Type B pancreatic cell (in vitro differentiated cells): ENCODE measurements around the gene SUN3. TPM values are rescaled to one million over a fixed set of nuclear protein-coding genes. Genes with fewer than 3 reads are reported as not detected.

Experiments
- DNase-seq: peaks from one replicate; pipeline ENCODE4 v3.0.0; 2021; ENCODE audit warnings: mixed read lengths; ENCODE audit not compliant: unreplicated experiment; ENCODE audit errors: extremely low spot score
- H3K27ac Mint-ChIP-seq: 2 replicates; pipeline ENCODE4 v1.8.0; 2021; ENCODE audit warnings: mild to moderate bottlenecking, mixed read lengths
- H3K27me3 Mint-ChIP-seq: 2 replicates; pipeline ENCODE4 v1.8.0; 2021; ENCODE audit warnings: mixed read lengths
- H3K36me3 Mint-ChIP-seq: 2 replicates; pipeline ENCODE4 v1.8.0; 2021; ENCODE audit warnings: mixed read lengths
- H3K4me1 Mint-ChIP-seq: one replicate; pipeline ENCODE4 v1.8.0; 2021; ENCODE audit warnings: mixed read lengths; ENCODE audit not compliant: unreplicated experiment
- H3K4me3 Mint-ChIP-seq: 2 replicates; pipeline ENCODE4 v1.8.0; 2021; ENCODE audit warnings: mild to moderate bottlenecking, mixed read lengths
- H3K9me3 Mint-ChIP-seq: 2 replicates; pipeline ENCODE4 v1.8.0; 2021; ENCODE audit warnings: mixed read lengths
- CTCF ChIP-seq: fragments of 200-600 bp; sonication (generic); conservative IDR thresholded peaks from 2 replicates; pipeline ENCODE4 v1.5.0; 2021; ENCODE audit warnings: antibody characterized with exemption, mild to moderate bottlenecking
- total RNA-seq: library from RNA; stranded (reverse); gene quantifications from 2 replicates; pipeline ENCODE4 v1.2.1, GENCODE V29; 2021; ENCODE audit warnings: low replicate concordance

Gene SUN3
- total RNA-seq, 1 donor from 2014 or later = not detected

- DNase-seq = no peak
- no peaks in the 10 kb centered on the region for H3K27me3 Mint-ChIP-seq
- H3K4me1 Mint-ChIP-seq = no peaks in the 10 kb centered on the region
- H3K9me3 Mint-ChIP-seq = peaks cover 7% of the 10 kb centered on the region
- no peak overlapping the region for H3K27ac Mint-ChIP-seq
- H3K4me3 Mint-ChIP-seq = no peak overlapping the region
- no peaks in the 10 kb centered on the region for H3K36me3 Mint-ChIP-seq
- no peak for TF ChIP-seq CTCF
Measured at GRCh38 chr7:48059706-48060105, 30.8 kb upstream of the SUN3 start.

DNA sequence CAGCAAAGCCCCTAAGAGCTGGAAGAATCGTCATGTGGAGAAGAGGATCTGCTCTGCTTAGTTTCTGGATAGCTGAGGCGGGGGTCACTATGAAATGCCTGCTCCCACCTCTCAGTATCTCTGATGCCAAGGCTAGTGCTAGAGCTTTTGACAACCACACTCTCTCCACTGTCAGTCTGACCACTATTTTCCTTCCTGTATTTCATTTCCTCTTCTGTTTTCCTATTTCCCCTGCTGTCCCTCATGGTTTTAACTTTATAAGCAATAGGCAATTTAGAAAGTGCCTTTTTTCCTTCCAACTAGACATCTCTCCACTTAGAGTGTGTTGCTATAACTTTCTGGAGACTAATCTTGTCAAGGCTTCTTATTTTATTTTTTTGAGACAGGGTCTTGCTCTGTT, 30.1 kb upstream of the SUN3 start:
- Mint-ChIP-seq H3K36me3 (no peaks in the 10 kb centered on the region), H3K27me3 (no peaks in the 10 kb centered on the region), H3K27ac (no peak overlapping the region), H3K9me3 (peaks cover 4% of the 10 kb centered on the region), H3K4me3 (no peak overlapping the region), H3K4me1 (no peaks in the 10 kb centered on the region)
- no peak for TF ChIP-seq CTCF
- no peak for DNase-seq

DNA sequence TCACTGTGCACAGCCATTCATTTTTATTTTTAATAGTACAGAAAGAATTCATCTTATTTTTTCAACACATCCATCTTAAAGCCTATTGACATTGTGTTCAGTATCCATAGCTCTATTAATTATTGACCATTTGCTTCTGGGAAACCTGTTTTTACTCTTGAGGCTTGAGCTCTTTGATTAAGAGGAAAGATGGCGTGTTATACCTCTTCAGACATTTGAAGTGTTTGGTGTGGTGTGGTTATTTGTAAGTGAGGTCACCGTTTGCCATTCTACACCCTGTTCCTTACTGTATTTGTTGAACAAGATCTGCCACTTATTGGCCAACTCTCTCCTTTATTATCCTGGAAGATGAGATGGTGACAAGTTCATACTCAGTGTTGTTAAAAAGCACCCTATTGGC, 24.8 kb upstream of the SUN3 start:
- no peak for DNase-seq
- Mint-ChIP-seq H3K27ac (no peak overlapping the region), H3K27me3 (peaks cover 3% of the 10 kb centered on the region), H3K4me3 (no peak overlapping the region), H3K9me3 (no peaks in the 10 kb centered on the region), H3K36me3 (no peaks in the 10 kb centered on the region), H3K4me1 (no peaks in the 10 kb centered on the region)
- no peak for TF ChIP-seq CTCF

GRCh38 chr7:48052748-48053147, 23.8 kb upstream of the SUN3 start:
- H3K4me3 Mint-ChIP-seq = no peak overlapping the region
- TF ChIP-seq CTCF = no peak
- no peaks in the 10 kb centered on the region for H3K4me1 Mint-ChIP-seq
- no peak overlapping the region for H3K27ac Mint-ChIP-seq
- H3K9me3 Mint-ChIP-seq = no peaks in the 10 kb centered on the region
- H3K27me3 Mint-ChIP-seq = peaks cover 3% of the 10 kb centered on the region
- no peak for DNase-seq
- no peaks in the 10 kb centered on the region for H3K36me3 Mint-ChIP-seq

GRCh38 chr7:48049850-48050249, 20.9 kb upstream of the SUN3 start:
- no peak for DNase-seq
- no peaks in the 10 kb centered on the region for H3K36me3 Mint-ChIP-seq
- no peak for TF ChIP-seq CTCF
- no peak overlapping the region for H3K27ac Mint-ChIP-seq
- H3K27me3 Mint-ChIP-seq = peaks cover 11% of the 10 kb centered on the region
- H3K4me3 Mint-ChIP-seq = no peak overlapping the region
- no peaks in the 10 kb centered on the region for H3K9me3 Mint-ChIP-seq
- no peaks in the 10 kb centered on the region for H3K4me1 Mint-ChIP-seq

GRCh38 chr7:48048113-48048512, 19.2 kb upstream of the SUN3 start:
- H3K4me1 Mint-ChIP-seq = no peaks in the 10 kb centered on the region
- no peak for TF ChIP-seq CTCF
- no peak for DNase-seq
- no peak overlapping the region for H3K27ac Mint-ChIP-seq
- peaks cover 13% of the 10 kb centered on the region for H3K27me3 Mint-ChIP-seq
- no peaks in the 10 kb centered on the region for H3K9me3 Mint-ChIP-seq
- no peaks in the 10 kb centered on the region for H3K36me3 Mint-ChIP-seq
- H3K4me3 Mint-ChIP-seq = no peak overlapping the region
